GM19351 (cell line): ENCODE data around the gene TMEM45A.

Experiments used
- ATAC-seq: cut with Tn5 transposase; IDR thresholded peaks from one replicate; pipeline ENCODE4 v1.9.1; 2021; ENCODE audit warnings: mild to moderate bottlenecking, moderate library complexity; ENCODE audit not compliant: unreplicated experiment

TMEM45A gene

GRCh38 chr3:100609305-100609704 lies 116.9 kb downstream of the TMEM45A start, which contains the start of gene ADGRG7:
ADGRG7 (plus strand) TSS chr3:100609601; CDS start chr3:100609857, 256 bp downstream.
- no peak for ATAC-seq

GRCh38 chr3:100609963-100610362 lies 117.5 kb downstream of the TMEM45A start:
- no peak for ATAC-seq

DNA sequence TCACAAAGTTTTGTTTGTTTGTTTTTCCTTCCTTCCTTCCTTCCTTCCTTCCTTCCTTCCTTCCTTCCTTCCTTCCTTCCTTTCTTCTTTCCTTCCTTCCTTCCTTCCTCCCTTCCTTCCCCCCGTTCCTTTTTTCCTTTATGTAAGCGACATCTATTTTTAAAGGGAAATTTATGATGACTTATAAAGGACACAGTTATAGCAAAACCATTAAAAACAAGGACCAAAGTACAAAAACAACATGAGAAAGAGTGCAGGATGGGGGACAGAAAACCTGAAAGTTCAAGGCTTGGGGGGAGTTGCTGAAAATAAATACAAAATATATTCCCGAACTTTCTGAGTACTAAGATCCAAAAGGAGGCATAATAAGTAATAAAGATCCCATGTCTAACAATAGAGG lies 118.8 kb downstream of the TMEM45A start:
- no peak for ATAC-seq

DNA sequence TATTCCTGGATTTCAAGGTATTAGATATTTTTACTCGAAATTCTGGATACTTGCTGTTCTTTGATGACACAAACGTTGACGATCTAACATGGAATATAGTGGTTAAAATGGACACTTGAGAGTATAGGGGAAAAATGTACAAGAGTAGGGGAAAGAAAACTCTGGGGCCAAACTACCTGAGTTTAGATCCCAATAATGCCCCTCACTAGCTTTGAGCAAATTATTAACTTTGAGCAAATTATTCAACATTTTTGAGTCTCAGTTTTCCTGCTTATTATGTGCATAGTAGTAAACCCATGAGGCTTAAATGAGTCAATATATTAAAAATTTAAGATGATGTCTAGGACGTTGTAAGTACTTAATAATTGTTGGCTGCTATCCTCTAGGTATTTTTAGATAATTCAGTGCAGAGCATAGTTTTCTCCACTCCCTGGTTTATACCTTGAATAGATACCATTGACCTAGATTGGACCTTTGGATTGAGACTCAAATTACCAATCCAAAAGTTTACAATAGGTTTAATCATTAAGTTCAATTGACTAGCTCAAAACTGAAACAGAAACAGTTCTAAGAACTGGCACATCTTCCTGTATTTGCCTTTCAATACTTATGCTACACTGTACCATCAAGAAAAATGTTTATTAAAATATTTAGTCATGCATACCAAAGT lies 121.4 kb downstream of the TMEM45A start:
- no peak for ATAC-seq

GRCh38 chr3:100614941-100615340 lies 122.5 kb downstream of the TMEM45A start:
- no peak for ATAC-seq

DNA sequence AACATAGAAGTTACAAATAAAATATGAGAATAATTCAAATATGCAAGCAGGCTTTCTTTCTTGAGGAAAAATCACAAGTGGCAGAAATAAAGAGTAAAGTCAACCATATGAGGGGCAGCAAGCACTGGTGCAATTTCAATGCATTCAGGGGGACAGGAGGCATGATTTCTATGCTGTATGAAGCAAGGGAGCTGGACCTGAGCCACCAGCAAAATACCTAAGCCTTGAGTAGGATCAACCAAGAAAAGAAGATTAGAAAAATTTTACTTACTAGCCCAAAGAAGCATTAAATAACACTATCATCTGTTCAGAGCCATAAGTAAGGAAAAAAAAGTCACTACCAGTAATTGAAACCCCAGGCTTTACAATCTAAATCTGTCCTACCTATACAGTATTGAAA lies 123.3 kb downstream of the TMEM45A start:
- no peak for ATAC-seq

- ATAC-seq, result no peak
These were observed 128.8 kb downstream of the TMEM45A start for GRCh38 chr3:100621251-100621650.
